GM19438 (cell line): ENCODE measurements around the gene WBP1L.
A peak's percentile ranks its signal among the peaks of the same experiment; 100 is the strongest.

Experiments used
- ATAC-seq: cut with Tn5 transposase; IDR thresholded peaks from one replicate; pipeline ENCODE4 v1.9.1; 2021; ENCODE audit warnings: low read depth; ENCODE audit not compliant: unreplicated experiment

Gene WBP1L

GRCh38 chr10:102777711-102778453 is 34.1 kb downstream of the WBP1L start:
- no peak for ATAC-seq

GRCh38 chr10:102778781-102779180 is 35.0 kb downstream of the WBP1L start:
- no peak for ATAC-seq

DNA sequence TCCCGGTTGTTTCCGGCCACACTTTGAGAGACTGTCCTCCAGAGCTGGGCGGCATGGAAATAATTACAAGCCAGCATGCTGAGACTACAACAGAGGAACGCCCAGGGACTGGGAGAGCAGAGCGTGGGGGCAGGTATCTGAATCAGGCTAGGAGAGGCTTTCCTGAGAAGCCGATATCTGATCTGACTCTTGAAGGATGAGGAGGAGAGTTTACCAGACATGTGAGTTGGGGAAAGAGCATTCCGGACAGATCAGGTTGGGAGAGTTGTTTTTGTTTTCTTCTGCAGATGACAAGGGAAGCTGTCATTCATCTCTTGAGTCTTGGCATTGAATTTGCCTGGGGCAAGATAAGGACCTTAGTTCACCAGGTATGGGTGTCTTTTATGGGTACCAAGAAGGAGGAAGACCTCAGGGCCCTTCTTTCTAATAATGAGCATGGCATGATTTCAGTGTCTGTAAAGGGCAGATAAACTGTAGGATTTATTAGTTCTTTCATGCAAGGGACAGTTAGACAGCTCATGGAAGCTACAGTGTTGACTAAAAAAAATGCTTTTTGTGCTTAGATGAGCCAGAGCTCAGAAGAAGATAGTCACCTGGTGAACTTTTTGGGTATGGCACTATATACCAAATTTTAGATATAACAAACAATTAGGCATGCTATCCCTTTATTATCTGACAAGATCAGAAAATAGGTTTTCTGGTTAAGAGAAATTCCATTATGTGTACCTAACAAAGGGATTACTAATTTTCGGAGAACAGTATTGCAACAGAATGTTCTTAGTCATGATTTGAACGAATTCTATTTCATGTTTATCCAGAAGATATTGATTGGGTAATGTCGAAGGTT is 36.2 kb downstream of the WBP1L start:
- no peak for ATAC-seq

DNA sequence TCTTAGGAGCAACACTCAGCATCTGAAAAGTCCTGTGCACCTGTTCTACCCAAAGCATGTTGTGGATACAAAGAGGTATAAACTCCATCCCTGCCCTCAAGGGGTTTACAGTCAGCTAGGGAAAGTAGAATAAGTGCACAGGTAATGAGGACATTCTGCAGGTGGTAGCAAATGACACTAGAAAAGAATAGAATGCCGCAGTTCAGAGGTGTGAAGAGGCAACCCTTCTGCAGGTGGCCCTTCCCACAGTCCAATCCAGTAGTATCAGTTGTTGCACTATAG is 36.7 kb downstream of the WBP1L start:
- ATAC-seq, result no peak

DNA sequence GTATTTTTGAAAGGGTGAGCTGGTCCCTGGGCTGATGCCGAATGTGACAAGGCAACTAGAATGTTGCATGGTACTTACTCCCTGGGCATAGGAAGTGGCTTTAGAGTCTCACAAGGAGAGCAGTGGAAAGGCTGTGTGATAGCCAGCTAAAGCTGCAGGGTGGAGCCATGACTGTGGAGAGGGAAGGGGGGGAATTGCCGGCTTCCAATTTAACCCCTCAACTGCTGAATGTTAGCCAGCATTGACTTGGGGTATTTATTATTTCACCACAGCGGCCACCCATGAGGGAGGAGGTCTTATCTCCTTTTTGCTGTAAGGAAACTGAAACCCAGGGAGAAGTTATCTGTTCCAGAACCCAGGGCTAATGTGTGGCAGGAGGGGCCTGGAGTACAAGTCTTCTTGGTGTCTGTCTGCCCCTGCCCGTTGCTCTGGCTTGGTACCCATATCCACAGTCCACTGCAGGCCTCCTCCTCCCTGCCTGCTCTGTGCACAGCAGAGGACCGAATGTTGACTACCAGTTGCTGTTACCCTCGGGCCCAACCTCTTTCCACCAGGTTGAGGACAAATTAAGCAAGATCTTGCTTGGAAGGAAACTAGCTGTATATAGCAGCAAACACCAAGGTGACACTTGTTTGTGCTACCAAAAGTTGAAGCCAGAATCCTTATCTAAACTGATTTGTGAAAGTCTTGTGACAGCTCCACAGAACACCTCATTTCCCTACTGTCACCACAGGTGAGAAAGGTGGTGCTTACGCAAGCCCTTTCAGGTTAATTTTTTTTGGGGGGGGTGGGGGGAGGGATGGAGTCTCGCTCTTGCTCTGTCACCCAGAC is 37.6 kb downstream of the WBP1L start:
- ATAC-seq, result no peak

DNA sequence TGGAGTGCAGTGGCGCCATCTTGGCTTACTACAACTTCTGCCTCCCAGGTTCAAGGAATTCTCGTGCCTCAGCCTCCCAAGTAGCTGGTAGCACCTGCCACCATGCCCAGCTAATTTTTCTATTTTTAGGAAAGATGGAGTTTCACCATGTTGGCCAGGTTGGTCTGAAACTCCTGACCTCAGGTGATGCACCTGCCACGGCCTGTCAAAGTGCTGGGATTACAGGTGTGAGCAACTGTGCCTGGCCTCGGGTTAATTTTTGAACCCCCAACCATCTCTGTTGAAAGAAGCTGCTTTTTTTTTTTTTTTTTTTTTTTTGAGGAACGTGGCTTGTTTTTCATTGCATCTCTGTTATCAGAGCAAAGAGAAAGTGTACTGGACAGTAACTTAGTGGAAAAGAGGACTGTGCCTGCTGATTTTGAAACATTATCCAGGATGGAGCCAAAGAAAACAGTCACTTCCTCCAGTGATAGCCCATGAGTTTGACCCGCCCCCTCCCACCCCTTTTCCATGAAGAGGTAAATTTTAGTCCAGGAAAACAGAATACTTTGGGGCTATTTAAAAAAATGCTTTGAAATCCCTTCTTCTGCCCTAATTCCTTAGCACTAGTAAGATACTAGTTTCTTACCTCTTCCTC is 38.3 kb downstream of the WBP1L start:
- ATAC-seq, result no peak

- ATAC-seq, result no peak
Observed at GRCh38 chr10:102782673-102783551, 39.2 kb downstream of the WBP1L start.

DNA sequence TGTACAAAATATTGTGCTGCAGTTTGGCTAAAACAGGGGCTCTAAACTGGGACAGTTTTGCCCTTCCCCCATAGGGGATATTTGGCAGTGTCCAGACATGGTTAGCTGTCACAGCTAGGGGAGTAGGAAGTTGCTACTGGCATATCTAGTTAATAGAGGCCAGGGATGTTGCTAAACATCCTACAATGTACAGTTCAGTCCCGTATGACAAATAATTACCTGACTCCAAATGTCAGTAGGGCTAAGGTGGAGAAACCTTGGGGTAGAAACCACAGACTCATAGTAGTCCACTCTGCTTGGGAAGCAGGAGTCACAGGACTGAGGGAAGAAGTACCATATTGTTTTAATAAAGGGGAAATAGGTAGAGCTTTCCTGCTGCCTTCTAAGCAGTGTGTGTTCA is 39.8 kb downstream of the WBP1L start:
- ATAC-seq, result no peak

DNA sequence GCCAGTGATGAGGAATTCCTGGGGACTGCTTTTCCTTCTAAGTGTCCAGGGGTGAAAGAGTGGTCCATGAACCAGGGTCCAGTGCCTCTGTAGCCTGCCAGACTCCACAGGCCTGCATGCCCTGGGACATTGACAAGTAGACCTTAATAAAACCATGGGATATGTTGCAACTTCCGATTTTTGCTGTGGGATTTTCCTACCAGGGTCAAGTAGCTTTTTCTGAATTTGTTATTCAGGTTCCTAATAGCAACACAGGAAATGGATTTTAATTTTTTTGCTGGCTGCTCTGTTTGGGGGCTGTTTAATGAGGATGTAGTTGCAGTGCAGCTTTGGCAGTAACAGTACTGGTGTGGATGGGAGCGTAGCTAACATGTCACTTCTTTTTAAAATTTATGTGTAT is 42.1 kb downstream of the WBP1L start:
- no peak for ATAC-seq

GRCh38 chr10:102791754-102792395 is 48.1 kb downstream of the WBP1L start:
- no peak for ATAC-seq

DNA sequence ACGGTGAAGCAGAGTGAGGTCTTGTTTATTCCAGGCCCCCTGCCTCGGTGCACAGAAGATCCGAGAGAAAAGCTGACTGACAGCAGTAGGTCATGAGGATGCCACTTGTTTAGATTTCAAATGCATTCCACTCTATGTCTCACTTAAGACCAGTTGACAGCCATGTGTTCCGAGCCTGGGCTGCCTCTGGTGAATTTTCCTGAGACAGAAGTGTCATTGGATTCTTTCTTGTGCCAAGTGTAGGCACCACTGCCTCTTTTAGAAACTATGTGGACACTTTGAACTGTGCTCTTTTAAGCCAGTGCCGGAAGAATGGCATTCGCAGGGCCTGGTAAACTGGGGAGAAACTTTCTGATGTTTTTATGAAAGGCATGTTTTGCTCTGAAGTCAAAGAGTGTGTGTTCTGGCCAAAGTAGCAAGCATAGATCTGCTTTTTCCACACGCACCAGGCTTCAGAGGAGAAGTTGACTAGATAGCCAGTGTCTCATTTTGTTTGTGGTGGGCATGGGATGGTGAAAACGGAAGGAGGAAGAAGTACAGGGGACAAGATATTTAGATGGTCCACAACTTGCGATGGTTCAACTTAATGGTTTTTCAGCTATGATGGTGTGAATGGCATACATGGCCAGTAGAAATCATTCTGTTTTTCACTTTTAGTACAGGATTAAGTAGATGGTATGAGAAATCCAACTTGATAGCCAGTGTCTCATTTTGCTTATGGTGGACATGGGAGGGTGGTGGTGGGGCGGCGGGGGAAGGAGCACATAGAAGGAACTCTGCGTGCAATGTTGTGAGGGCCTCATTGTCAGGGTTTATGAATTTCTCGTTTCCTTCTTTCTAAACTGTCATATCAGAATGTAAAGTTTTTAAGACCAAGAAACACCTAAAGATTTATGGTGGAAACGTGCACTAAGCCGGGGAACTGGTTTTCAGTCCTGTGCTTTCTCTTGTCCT is 52.0 kb downstream of the WBP1L start:
- peak; percentile 26 for ATAC-seq

GRCh38 chr10:102796407-102797176 is 52.8 kb downstream of the WBP1L start:
- peak; percentile 92 for ATAC-seq

GRCh38 chr10:102799691-102800471 is 56.1 kb downstream of the WBP1L start:
- ATAC-seq, result no peak

GRCh38 chr10:102800611-102801335 is 57.0 kb downstream of the WBP1L start:
- ATAC-seq, result no peak

DNA sequence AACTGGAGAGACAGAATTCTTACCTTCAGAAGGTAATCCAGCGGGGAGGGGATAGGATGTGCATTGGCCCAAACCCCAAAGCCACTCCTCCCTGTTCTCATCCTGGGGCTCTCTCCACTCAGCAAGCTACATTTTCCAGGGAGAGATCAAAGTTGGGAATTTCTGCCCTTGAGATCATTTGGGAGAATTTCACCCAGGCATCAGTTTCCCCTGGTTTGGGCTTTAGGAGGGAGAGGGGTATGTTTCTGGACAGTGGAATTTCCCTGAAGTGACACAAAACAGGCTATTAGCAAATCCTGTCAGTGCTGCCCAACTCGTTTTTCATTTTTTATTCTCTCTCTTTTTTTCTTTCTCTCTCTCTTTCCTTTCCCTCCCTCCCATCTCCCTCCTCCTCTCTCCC is 57.7 kb downstream of the WBP1L start:
- ATAC-seq, result no peak

GRCh38 chr10:102801978-102802377 is 58.2 kb downstream of the WBP1L start:
- no peak for ATAC-seq
